GM19438 (cell line): ENCODE results near the gene ATP5MG.
"Not testable (repeated sequence)": the region's sequence is repeated elsewhere in the genome, so short reads cannot be mapped to it uniquely, and the experiment has no call there.

ENCODE experiments used
- ATAC-seq: cut with Tn5 transposase; IDR thresholded peaks from one replicate; pipeline ENCODE4 v1.9.1; 2021; ENCODE audit warnings: low read depth; ENCODE audit not compliant: unreplicated experiment

The ATP5MG gene

DNA sequence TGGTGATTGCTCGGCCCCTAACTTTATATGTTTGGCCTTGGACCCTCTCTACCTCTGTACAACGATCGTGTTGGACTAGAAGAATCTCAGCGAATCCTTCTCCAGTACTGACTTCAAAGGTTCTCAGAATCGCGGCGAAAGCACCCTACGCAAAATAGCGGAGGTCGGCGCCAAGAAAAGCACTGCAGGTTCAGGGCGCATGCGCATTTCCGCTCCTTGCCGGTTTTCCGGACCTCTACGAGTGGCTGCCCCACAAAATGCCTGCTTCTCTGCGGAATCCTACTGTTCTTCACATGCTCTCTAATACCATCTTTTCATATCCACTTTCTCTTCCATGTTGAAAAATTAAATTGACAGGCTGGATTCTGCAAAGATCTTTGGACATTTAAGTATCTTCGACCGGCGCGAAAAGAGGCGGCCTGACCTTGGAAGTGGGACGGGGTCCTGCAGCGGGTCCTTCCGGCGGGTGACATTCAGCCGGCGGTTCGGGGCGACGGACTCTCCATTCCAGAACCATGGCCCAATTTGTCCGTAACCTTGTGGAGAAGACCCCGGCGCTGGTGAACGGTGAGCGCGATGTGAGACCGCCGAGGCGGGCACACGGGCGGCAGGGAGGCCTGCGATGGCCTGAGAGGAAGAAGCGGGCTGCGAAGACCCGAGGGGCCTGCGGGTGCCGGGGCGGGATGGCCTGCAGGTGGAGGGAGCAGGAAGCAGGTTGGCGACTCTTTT lies at the start of gene ATP5MG:
Gene ATP5MG, plus strand, starts transcription at position 456 of the 729 bp plus-strand sequence. Its CDS starts 60 bp downstream, at position 516.
- peak; percentile 63 for ATAC-seq

- no peak for ATAC-seq
Observed at GRCh38 chr11:118353084-118353710, 48.2 kb upstream of the ATP5MG start.

GRCh38 chr11:118358071-118358470 lies 43.3 kb upstream of the ATP5MG start:
- ATAC-seq, result no peak

GRCh38 chr11:118359295-118359958 lies 42.0 kb upstream of the ATP5MG start, which contains the start of gene UBE4A:
Gene UBE4A, plus strand, starts transcription at chr11:118359600. Its CDS starts 5,481 bp downstream, at chr11:118365081.
- ATAC-seq, result peak; percentile 93

GRCh38 chr11:118364956-118365615 lies 36.3 kb upstream of the ATP5MG start:
- ATAC-seq, result no peak

DNA sequence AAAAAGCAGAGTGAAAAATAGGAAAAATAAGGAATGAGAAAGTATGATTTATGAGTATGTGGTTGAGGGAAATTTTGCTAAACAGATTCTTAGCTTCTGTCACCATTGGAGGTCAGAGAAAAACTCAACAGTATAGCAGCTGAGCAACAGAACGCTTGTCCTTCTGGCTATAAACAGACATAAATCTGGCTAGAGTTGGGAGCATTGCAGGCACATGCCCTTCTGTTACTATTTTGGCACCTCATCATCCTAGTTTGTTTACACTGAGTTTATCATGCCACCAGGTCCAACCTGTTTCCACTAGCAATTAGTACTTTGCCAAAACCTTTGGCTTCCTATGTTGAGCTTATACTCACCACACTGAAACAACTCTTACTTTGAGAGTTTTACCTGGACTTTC lies 35.1 kb upstream of the ATP5MG start:
- ATAC-seq, result no peak

DNA sequence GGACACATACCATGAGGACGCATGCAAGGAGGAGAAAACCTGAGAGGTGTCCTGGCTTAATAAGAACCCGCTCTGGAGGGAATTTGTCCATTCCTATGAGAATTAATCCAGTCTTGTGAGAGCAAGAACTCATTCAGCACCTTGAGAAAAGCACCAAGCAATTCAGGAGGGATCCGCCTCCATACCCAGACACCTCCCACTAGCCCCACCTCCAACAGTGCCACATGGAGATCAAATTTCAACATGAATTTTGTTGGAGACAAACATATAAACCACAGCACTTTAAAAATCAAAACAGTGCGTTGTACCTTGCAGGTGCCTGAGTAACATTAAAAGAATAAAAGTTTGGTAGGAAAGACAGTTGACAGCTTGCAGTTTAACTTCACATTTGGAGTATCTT lies 30.6 kb upstream of the ATP5MG start:
- ATAC-seq, result no peak

DNA sequence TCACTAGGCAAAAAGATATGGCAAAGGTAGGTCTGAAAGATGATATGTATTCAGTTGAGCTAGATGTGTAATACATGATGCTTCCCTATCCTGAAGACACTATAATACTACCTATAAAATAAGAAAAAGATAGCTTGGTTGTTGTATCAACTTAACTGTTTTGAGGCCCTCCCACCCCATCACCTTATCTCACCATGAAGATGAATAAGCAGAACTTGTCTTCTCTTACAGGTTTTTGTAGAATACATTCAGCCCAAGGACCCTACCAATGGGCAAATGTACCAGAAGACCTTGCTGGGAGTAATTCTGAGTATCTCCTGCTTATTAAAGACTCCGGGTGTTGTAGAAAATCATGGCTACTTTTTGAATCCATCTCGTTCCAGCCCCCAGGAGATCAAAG lies 28.1 kb upstream of the ATP5MG start:
- ATAC-seq, result no peak

GRCh38 chr11:118373871-118374270 lies 27.5 kb upstream of the ATP5MG start:
- no peak for ATAC-seq

GRCh38 chr11:118374729-118375128 lies 26.7 kb upstream of the ATP5MG start:
- ATAC-seq, result no peak

GRCh38 chr11:118375978-118376377 lies 25.4 kb upstream of the ATP5MG start:
- no peak for ATAC-seq

- no peak for ATAC-seq
Observed at GRCh38 chr11:118379497-118379896, 21.9 kb upstream of the ATP5MG start.

- no peak for ATAC-seq
Observed at GRCh38 chr11:118380571-118380970, 20.8 kb upstream of the ATP5MG start.

DNA sequence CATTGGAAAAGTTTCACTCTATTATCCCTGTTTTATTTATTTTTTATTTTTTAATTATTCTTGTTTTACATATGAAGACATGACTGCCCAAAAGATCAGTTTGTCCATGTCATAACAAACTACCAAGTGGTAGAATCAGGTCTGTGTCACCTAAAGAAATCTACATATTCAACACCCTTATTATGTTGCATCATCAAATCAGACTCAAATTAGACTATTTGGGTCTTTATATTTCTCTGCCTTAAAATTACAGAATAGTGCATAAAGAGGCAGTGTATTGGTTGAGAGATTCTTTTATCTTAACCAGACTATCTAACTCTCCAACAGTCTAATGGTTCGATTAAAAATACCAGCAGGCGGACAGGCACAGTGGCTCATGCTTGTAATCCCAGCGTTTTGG lies 18.5 kb upstream of the ATP5MG start:
- ATAC-seq, result no peak

- ATAC-seq, result no peak
Observed at GRCh38 chr11:118383657-118384056, 17.7 kb upstream of the ATP5MG start.

DNA sequence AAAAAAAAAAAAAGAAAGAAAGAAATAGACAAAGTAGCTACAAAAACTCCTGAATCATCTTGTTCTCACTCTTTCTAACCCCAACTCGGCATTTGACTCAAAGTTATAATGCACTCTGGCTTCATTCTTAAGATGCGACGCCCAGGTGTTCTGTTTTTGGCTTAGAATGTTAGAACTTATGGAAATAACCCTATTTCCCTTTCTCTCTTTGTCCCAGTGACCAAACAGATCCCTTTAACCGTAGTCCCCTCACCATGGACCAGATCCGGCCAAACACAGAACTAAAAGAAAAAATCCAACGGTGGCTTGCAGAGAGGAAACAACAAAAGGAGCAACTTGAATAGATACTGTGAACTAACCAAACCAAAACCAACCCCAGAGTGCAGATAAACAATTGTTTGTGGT lies 5.3 kb upstream of the ATP5MG start:
- no peak for ATAC-seq

DNA sequence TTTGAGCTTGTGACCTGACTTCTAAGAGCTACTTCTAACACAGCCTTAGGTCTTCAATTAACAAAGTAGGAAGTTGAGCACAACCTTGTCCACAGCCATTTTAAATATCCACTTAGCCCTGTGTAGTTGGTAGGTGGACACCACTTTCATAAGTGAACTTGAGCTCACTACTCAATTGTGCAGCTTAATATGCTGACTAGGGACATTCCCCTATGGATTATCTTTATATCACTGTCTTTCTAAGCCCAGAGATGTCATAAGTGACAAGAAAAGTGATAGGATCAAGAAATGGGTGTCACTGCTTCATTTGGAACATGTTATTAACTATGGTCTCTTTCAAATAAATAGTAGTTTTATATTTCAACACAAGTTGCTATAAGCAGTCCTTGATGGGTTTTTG lies 4.0 kb upstream of the ATP5MG start:
- no peak for ATAC-seq

DNA sequence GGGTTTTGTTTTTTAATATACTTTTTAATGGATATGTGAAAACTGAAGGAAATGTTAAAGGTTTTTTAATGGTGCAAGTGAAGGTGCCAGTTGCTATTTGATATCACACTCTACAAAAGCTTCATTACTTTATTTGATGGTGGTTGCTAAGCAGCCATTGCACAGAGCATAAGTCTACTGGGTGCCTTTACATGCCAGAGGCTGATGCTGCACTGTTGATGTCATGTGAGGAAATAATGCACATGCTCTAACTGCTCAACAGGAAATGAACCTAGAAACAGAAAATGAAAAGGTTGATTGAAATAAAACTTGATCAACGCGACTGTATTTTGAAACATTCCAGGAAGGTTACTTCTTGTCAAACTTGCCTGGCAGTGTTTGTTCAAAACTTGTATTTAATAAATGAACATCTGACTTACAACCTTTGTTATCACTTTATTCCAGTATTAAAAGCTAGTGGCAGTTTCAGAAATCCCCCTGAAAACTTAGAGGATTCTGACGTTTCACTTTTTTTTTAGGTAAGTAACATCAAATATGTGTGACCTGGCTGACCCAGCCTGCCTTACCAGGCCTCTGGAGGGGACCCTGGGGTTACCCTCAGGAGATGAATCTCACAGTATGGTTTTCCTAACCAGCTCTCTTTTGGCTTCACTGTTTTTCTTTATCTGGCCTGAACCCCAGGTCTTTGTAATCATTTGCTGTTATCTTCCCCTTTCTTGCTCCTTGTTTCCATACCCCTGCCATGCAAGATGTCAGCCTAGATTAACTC lies 2.4 kb upstream of the ATP5MG start:
- no peak for ATAC-seq

GRCh38 chr11:118401880-118402590 lies 629 bp downstream of the ATP5MG start:
- ATAC-seq, result no peak

DNA sequence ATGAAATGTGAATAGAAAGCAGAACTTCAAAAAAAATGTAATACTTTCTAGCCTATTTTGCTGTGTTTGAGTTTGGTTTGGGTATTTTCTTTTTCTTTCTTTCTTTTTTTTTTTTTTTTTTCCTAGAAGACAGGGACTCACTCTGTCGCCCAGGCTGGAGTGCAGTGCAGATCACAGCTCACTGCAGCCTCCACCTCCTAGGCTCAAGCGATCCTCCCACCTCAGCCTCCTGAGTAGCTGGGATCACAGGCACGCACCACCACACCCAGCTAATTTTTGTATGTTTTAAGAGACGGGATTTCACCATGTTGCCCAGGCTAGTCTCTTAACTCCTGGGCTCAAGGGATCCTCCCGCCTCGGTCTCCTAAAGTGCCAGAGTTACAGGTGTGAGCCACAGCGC lies 1.2 kb downstream of the ATP5MG start:
- not testable (repeated sequence) for ATAC-seq
